HG03469 (cell line): ENCODE measurements around the gene STK32C.

Source experiments
- ATAC-seq: cut with Tn5 transposase; IDR thresholded peaks from one replicate; pipeline ENCODE4 v1.9.1; 2021; ENCODE audit warnings: mild to moderate bottlenecking, moderate library complexity, moderate number of reproducible peaks; ENCODE audit not compliant: unreplicated experiment

Gene STK32C

DNA sequence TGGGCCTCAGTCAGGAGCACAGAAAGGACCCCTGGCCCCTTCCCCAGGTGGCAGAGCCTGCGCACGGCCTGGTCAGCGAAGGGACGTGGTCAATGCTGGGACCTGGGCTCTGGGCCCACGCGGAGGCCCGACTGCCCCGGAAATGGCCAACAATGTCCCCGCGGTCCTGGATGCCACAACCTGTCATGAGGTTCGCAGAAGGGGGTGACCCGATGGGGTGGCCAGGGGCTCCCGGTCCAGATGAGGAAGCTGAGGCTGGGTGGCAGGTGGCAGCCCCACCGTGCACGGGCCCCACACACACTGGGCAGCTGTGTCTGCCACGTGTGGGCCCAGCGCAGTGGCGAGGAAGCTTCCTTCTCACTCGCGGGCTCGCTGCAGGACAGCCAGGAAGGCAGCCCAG, 71.6 kb downstream of the STK32C start:
- no peak for ATAC-seq

DNA sequence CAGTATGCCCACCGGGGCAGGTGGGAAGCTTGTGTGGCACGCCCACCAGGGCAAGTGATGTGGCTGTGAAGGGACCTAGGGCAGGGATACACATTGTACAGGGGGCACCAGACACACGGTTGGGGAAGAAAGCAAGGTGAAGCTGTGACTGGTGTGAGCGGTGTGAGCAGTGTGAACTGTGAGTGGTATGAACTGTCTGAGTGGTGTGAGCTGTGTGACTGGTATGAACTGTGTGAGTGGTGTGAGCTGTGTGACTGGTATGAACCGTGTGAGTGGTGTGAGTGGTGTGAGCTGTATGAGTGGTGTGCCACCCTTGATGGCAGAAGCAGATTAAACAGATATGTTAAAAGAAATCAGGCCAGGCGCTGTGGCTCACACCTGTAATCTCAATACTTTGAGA, 72.9 kb downstream of the STK32C start:
- no peak for ATAC-seq

GRCh38 chr10:132233501-132234085, 74.2 kb downstream of the STK32C start:
- ATAC-seq = no peak

- ATAC-seq = no peak
Observed at GRCh38 chr10:132232981-132233380, 74.8 kb downstream of the STK32C start.

- no peak for ATAC-seq
Observed at GRCh38 chr10:132232023-132232951, 75.5 kb downstream of the STK32C start.

GRCh38 chr10:132231656-132232022, 76.1 kb downstream of the STK32C start:
- no peak for ATAC-seq

DNA sequence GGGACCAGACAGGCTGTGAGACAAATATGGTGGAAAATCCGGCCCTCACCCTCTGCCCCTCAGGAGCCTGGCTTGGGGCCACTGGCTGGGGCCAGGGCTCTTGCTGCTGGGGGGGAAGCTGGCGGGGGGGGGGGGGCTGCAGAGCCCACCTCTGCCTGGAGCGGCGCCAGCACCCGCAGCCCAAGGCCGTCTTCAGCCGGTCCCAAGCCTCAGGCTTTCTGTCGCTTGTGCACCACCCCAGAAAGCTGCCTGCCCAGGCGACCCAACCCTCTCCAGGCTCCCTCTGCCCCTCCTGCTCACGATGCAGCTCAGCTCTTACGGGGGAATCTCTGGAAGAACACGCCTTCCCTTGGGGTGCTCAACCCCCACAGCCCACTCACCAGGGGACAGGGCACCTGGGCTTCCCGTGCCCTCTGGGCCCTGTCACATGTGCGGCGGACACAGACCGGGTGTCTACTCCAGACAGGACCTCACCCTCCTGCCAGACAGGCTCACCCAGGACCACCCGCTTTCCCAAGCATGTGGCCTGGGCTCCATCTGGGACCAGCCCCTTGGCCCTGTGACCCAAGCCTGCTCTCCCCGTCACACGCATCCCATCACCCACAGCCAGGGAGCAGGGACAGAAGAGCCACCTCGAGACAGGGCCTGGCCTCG, 77.1 kb downstream of the STK32C start:
- ATAC-seq = no peak

DNA sequence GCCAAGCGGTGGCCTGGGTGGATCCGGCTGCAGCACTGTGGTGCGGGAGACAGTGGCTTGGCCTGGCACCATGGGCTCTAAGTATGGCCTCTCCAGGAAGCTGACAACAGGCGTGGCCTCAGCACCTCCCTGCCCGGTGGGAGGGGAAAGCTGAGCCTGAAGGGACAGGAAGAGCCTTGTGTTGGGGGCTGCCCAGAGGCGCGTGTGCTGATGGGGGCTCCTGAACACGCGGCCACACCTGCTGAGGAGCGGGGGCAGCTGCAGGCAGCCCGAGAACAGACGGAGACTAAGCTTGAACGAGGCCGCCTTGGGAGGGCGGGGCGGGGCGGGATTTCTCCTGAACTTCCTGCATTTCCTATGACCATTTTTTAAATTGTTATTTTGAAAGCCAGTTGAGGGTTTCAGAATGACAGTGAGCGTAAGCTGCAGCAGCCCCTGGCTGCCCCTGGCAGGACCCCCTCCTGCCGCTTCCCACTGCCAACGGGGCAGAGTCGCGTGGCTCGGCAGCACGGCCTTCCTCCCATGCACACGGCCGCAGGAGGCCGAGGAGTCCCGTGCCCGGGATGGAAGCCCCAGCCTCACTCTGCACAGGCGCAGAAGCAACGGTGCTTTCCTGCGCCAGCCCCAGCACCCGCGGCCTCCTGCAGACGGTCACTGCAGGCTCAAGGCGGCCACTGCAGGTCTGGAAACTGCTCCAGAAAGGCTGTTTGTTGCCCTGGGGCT, 77.8 kb downstream of the STK32C start:
- no peak for ATAC-seq

- ATAC-seq = no peak
Observed at GRCh38 chr10:132229096-132229495, 78.7 kb downstream of the STK32C start.

GRCh38 chr10:132228616-132229015, 79.1 kb downstream of the STK32C start:
- no peak for ATAC-seq

DNA sequence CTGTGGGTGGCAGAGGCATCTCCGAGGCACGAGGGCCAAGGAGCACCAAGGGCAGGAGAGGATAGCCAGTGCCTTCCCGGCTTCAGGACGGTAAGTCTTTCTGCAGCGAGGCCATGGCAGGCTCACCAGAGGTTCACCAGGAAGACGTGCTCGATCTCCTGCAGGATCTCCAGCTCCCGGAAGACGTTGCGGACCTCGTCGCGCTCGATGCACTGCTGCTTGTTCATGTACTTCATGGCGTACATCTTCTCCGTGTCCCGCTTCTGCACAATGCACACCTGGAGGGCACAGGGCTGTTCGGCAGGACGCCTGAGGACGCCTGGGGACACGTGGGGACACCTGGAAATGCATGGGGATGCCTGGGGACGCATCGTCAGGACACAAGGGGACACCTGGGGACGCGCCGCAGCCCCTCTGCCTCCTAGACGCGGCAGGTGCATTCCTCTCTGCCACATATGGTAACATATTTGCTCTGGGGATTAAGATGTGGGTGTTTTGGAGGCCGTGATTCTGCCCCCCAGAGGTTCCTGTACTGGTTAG, 79.8 kb downstream of the STK32C start:
- ATAC-seq = no peak

DNA sequence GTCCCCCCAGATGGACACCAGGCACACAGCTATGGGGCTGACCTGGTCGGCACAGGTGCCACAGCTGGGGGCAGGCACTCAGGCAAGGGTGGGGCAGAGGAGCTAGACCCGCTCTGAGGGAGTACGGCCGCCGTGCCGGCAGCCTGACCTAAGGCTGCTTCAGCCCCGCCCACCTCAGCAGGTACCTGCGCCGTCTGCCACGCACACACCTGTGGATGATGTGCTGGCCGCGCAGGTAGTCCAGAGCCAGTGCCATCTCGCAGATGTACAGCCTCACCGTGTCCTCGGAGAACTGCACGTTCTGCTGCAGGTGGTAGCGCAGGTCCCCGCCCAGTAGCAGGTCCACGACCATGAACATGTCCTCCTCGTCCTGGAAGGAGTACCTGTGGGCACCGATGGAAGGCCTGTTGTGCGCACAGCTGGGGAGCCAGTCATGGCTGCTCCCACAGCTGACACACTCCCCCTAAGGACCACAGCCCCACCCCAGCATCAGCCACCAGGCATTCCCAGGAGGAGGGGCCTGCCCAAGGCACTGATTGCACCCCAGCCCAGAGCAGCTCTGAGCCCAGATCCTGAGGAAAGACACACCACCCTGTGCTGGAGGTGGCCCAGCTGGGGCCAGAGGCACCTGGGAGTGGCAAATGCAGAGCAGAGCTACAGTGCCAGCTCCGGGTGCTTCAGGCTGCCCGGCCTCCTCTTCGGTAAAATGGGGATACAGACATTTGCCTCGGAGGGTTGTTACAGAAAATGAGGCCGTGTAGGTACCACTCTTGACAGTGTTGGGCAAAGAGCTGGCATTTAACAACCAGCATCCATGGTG, 81.0 kb downstream of the STK32C start:
- ATAC-seq = no peak

- ATAC-seq = no peak
Observed at GRCh38 chr10:132225849-132226205, 81.9 kb downstream of the STK32C start.

DNA sequence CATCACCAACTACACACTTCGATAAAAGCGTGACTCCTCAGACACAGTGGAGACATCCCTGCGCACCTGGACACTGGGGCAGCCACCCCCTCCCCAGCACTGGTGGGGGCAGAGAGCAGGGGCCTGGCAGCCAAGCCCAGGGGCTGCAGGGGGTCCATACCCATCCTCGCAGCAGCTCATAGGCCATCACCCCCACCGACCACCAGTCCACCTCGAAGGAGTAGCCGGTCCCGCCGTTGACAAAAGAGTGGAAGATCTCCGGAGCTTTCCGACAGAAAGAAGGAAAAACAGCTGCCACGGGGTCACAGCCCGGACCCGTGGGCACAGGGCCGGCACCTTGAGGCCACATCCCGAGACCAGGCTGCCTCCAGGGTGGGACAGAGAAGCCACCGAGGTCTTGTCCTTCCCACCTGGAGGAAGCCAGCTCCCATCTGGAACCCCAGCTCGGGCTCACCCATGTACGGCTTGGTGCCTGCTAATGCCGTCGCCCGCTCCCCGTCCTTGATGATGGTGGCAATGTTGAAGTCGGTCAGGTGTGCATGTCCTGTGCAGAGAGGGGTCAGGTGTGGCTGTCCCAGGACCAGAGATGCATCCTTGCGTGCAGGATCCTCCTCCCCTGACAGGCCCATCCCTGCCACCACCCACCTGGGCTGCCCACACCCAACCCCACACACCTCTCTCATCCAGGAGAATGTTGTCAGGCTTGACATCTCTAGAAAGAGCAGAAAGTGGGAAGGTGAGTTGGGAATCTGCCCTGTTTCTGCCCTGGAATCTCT, 82.5 kb downstream of the STK32C start:
- no peak for ATAC-seq

- no peak for ATAC-seq
Observed at GRCh38 chr10:132224343-132225072, 83.2 kb downstream of the STK32C start.

DNA sequence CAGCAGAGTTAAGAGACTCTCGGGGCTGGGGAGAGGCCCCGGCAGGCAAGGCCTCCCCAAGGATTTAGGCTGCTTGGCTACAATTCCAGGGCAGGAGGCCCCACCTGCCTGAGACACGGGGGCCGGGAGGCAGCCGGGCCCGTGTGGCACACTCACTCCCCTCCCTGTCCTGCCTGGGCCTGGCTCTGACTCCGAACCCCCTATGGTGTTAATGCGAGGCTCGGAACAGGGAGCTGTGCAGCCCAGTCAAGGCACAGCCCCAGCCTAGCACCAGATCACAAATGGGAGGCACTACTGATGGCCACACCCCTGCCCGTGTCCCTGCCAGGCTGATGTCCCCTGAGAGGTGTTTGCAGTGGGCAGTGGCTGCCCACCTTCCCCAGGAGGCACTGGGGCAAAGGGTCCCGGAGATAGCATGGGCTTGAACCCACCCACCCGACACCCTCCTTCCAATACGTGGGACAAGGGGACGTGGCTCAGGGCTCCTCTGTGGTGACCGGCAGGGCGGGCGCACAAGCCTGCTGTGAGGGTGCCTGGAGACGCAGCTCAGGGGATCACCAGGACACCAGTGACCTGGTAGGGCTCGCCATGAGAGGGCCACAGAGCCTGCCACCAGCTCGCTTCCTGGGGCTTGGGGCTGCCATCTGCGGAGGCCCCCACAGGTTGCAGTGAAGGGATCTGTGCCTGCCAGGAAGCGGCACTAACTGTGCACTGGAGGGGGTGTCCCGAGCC, 84.0 kb downstream of the STK32C start:
- no peak for ATAC-seq

DNA sequence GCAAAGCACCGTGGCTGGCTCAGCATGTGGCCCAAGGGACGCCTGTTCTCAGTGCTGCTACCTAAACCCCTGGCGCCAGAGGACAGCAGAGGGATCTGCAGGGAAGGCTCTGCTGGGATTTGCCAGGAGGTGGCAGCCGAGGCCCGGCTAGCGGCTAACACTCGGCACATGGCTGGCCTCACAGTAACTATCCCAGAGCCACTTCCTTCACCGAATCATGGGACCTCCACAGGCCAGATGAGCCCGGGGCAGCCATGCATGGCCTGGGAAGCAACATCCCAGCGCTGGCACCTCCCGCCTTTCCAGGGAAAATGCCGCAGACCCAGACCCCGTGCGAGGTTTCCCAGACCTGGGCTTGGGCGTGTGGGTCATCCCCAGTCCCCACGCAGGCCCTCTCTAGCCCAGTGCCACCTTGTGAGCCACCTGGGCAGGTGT, 84.6 kb downstream of the STK32C start:
- no peak for ATAC-seq

DNA sequence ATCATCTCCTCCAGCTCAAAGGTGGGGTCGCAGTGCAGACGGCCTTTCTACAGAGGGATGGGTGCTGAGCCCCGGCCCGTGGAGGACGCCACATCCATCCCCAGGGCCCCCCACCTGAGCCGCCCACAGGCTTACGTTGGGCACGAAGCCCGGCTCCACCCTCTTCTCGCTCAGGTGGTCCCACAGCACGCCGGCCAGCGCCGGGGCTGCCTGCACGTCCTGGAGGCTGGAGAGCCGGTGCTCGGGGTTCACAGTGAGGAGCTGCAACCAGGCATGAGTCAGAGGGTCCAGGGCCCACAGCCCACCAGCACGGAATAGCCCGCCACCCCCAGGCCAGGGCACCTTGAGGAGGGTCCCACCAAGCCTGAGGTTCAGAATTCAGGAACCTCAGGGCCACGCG, 85.0 kb downstream of the STK32C start:
- ATAC-seq = no peak
